NCI-H2196 (cell line): ENCODE data around the gene SLC44A3.
A peak's percentile ranks its signal among the peaks of the same experiment; 100 is the strongest.

Source experiments
- DNase-seq: peaks from one replicate; lab custom pipeline; 2025; ENCODE audit not compliant: unreplicated experiment; lab: John Stamatoyannopoulos, UW

The SLC44A3 gene

GRCh38 chr1:94819945-94820746 lies at the start of gene SLC44A3:
Gene SLC44A3, plus strand, starts transcription at chr1:94820357. Its CDS starts 95 bp downstream, at chr1:94820452.
- peak; percentile 47 for DNase-seq

GRCh38 chr1:94772230-94772641 lies 47.9 kb upstream of the SLC44A3 start:
- peak; percentile 56 for DNase-seq

GRCh38 chr1:94772845-94773244 lies 47.3 kb upstream of the SLC44A3 start:
- DNase-seq: no peak

GRCh38 chr1:94773296-94773809 lies 46.8 kb upstream of the SLC44A3 start:
- DNase-seq: no peak

- no peak for DNase-seq
Observed at GRCh38 chr1:94773931-94774422, 46.2 kb upstream of the SLC44A3 start.

- no peak for DNase-seq
Observed at GRCh38 chr1:94776474-94776873, 43.7 kb upstream of the SLC44A3 start.

GRCh38 chr1:94777281-94777680 lies 42.9 kb upstream of the SLC44A3 start:
- no peak for DNase-seq

- no peak for DNase-seq
Observed at GRCh38 chr1:94778808-94779207, 41.3 kb upstream of the SLC44A3 start.

GRCh38 chr1:94783342-94784189 lies 36.6 kb upstream of the SLC44A3 start:
- DNase-seq: peak; percentile 37

- DNase-seq: no peak
Observed at GRCh38 chr1:94784190-94784515, 36.0 kb upstream of the SLC44A3 start.

GRCh38 chr1:94787691-94788090 lies 32.5 kb upstream of the SLC44A3 start:
- DNase-seq: no peak

- no peak for DNase-seq
Observed at GRCh38 chr1:94790246-94790645, 29.9 kb upstream of the SLC44A3 start.

- DNase-seq: no peak
Observed at GRCh38 chr1:94790670-94791069, 29.5 kb upstream of the SLC44A3 start.

GRCh38 chr1:94792473-94793295 lies 27.5 kb upstream of the SLC44A3 start:
- no peak for DNase-seq

- DNase-seq: no peak
Observed at GRCh38 chr1:94793296-94793656, 26.9 kb upstream of the SLC44A3 start.

- no peak for DNase-seq
Observed at GRCh38 chr1:94795434-94795833, 24.7 kb upstream of the SLC44A3 start.

- no peak for DNase-seq
Observed at GRCh38 chr1:94796266-94796665, 23.9 kb upstream of the SLC44A3 start.

- DNase-seq: no peak
Observed at GRCh38 chr1:94797291-94797690, 22.9 kb upstream of the SLC44A3 start.

GRCh38 chr1:94798054-94798453 lies 22.1 kb upstream of the SLC44A3 start:
- no peak for DNase-seq

GRCh38 chr1:94798462-94798861 lies 21.7 kb upstream of the SLC44A3 start:
- no peak for DNase-seq

GRCh38 chr1:94799206-94799605 lies 21.0 kb upstream of the SLC44A3 start:
- DNase-seq: no peak
